ENCODE data around the gene SNUPN. TPM values are rescaled to one million over a fixed set of nuclear protein-coding genes. Genes with fewer than 3 reads are reported as not detected.

The SNUPN gene
- total RNA-seq, 2 experiments from 2014 or later, result 41.9 to 44.1 TPM

- DNase-seq, result no peak
- ChIA-PET POLR2A (no interaction called here), CTCF (interaction anchor here (1.5 kb wide), 1 partner anchor 11 kb away, joined by 4 read pairs; no protein-coding TSS in a partner anchor)
- no peaks in the 10 kb centered on the region for H3K36me3 Mint-ChIP-seq (ENCODE audit: low read depth)
- no peaks in the 10 kb centered on the region for H3K9me3 Mint-ChIP-seq
- H3K27ac Mint-ChIP-seq, result no peak overlapping the region
- H3K4me1 Mint-ChIP-seq, result peaks cover 26% of the 10 kb centered on the region
- H3K4me3 Mint-ChIP-seq, result no peak overlapping the region
- H3K27me3 Mint-ChIP-seq, result peaks cover 28% of the 10 kb centered on the region
These were observed 24.3 kb upstream of the SNUPN start for GRCh38 chr15:75649848-75650247.

- peaks cover 28% of the 10 kb centered on the region for H3K27me3 Mint-ChIP-seq
- no peaks in the 10 kb centered on the region for H3K36me3 Mint-ChIP-seq (ENCODE audit: low read depth)
- H3K9me3 Mint-ChIP-seq, result no peaks in the 10 kb centered on the region
- POLR2A ChIA-PET, result no interaction called here
- no peak for DNase-seq
- CTCF ChIA-PET, result no interaction called here
- H3K4me3 Mint-ChIP-seq, result peak overlapping the region; percentile 72
- no peak overlapping the region for H3K27ac Mint-ChIP-seq
- peaks cover 26% of the 10 kb centered on the region for H3K4me1 Mint-ChIP-seq
These were observed 23.7 kb upstream of the SNUPN start for GRCh38 chr15:75649045-75649761.

GRCh38 chr15:75648156-75649000 lies 22.9 kb upstream of the SNUPN start:
- no peaks in the 10 kb centered on the region for H3K9me3 Mint-ChIP-seq
- H3K27ac Mint-ChIP-seq, result peak overlapping the region; percentile 36
- H3K36me3 Mint-ChIP-seq (ENCODE audit: low read depth), result no peaks in the 10 kb centered on the region
- CTCF ChIA-PET, result interaction anchor here (0.6 to 2.0 kb wide), 4 partner anchors 51 to 281 kb away, joined by 3 to 7 read pairs (median 6); partner anchors contain the start of gene MAN2C1
- DNase-seq, result no peak
- POLR2A ChIA-PET, result no interaction called here
- H3K4me3 Mint-ChIP-seq, result peak overlapping the region; percentile 72
- H3K27me3 Mint-ChIP-seq, result peaks cover 28% of the 10 kb centered on the region
- peaks cover 26% of the 10 kb centered on the region for H3K4me1 Mint-ChIP-seq

DNA sequence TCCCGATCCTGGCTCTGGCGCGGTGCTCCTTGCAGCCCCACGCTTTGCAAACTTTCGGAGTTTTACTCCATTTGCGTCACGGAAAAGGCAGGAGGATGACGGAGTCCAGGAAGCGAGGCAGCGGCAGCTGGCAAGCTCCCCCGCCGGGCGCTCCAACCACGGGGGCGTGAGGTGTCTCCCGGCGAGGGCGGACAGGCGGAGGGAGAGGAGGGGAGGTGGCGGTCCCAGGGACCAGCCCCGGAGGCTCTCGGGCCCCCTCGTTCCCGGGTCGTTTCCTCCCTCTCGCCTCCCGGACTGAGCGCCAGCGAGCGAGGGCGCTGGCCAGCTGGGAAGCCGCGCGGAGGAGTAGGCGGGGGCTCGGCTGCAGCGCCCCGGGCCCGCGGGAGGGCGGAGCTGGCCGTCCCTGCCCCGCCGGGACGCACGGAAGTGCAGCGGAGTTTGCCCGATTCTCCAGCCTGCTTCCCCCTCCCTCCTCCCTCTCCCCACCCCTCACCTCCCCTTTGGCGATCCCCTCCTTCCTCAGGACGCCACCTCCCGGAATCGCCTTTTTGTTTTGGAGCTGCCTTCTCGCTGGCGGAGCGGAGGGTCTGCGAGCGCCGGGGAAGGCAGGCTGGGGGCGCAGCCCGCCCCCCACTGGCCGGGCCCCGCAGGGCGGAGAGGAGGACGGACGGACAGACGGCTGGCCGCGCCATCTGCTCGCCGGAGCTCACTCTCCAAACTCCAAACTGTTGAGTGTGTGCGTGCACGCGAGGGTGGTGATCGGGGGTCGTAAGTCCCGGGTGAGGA lies 22.0 kb upstream of the SNUPN start, which contains the start of gene SNX33:
Gene SNX33 (plus strand): TSS at position 543 of the 786 bp plus-strand sequence. CDS start 1,191 bp downstream, outside the sequence.
- H3K4me3 Mint-ChIP-seq, result peak within 1 kb of the TSS; percentile 79
- CTCF ChIA-PET, result interaction anchor here (0.5 to 2.0 kb wide), 11 partner anchors 10 to 290 kb away, joined by 3 to 7 read pairs (median 3); partner anchors contain the start of genes MAN2C1 and SIN3A

GRCh38 chr15:75646944-75647364 lies 21.4 kb upstream of the SNUPN start:
- peaks cover 27% of the 10 kb centered on the region for H3K4me1 Mint-ChIP-seq
- no peaks in the 10 kb centered on the region for H3K9me3 Mint-ChIP-seq
- POLR2A ChIA-PET, result no interaction called here
- CTCF ChIA-PET, result interaction anchor here (0.7 to 2.0 kb wide), 9 partner anchors 11 to 280 kb away, joined by 3 to 7 read pairs (median 3); partner anchors contain the start of genes MAN2C1 and SIN3A
- DNase-seq, result no peak
- H3K4me3 Mint-ChIP-seq, result peak overlapping the region; percentile 79
- peaks cover 28% of the 10 kb centered on the region for H3K27me3 Mint-ChIP-seq
- peak overlapping the region; percentile 31 for H3K27ac Mint-ChIP-seq
- no peaks in the 10 kb centered on the region for H3K36me3 Mint-ChIP-seq (ENCODE audit: low read depth)

More for the DNA sequence above, 22.0 kb upstream of the SNUPN start, which contains the start of gene SNX33:
- Mint-ChIP-seq H3K27me3 (peaks cover 28% of the 10 kb centered on the region), H3K4me1 (peaks cover 26% of the 10 kb centered on the region), H3K9me3 (no peaks in the 10 kb centered on the region), H3K36me3 (ENCODE audit: low read depth) (no peaks in the 10 kb centered on the region), H3K27ac (peak within 1 kb of the TSS; percentile 58)
- POLR2A ChIA-PET, result no interaction called here
- peak; percentile 59 for DNase-seq

GRCh38 chr15:75646112-75646943 lies 20.8 kb upstream of the SNUPN start:
- Mint-ChIP-seq H3K4me3 (peak overlapping the region; percentile 79), H3K4me1 (peaks cover 24% of the 10 kb centered on the region), H3K36me3 (ENCODE audit: low read depth) (no peaks in the 10 kb centered on the region), H3K27me3 (peaks cover 28% of the 10 kb centered on the region), H3K27ac (no peak overlapping the region), H3K9me3 (no peaks in the 10 kb centered on the region)
- ChIA-PET CTCF (interaction anchor here (0.9 to 2.0 kb wide), 8 partner anchors 11 to 280 kb away, joined by 3 to 7 read pairs (median 3); partner anchors contain the start of genes MAN2C1 and SIN3A), POLR2A (no interaction called here)
- DNase-seq, result no peak

GRCh38 chr15:75644376-75644775 lies 18.9 kb upstream of the SNUPN start:
- Mint-ChIP-seq H3K27ac (no peak overlapping the region), H3K36me3 (ENCODE audit: low read depth) (peaks cover 2% of the 10 kb centered on the region), H3K27me3 (peaks cover 28% of the 10 kb centered on the region), H3K4me3 (no peak overlapping the region), H3K9me3 (no peaks in the 10 kb centered on the region), H3K4me1 (peaks cover 21% of the 10 kb centered on the region)
- POLR2A ChIA-PET, result no interaction called here
- no peak for DNase-seq
- CTCF ChIA-PET, result interaction anchor here (0.8 to 1.4 kb wide), 2 partner anchors 171 to 277 kb away, joined by 3 to 4 read pairs; no protein-coding TSS in a partner anchor

- no peaks in the 10 kb centered on the region for H3K9me3 Mint-ChIP-seq
- H3K4me3 Mint-ChIP-seq, result no peak overlapping the region
- no peak overlapping the region for H3K27ac Mint-ChIP-seq
- peaks cover 23% of the 10 kb centered on the region for H3K36me3 Mint-ChIP-seq (ENCODE audit: low read depth)
- CTCF ChIA-PET, result interaction anchor here (0.6 to 2.6 kb wide), 7 partner anchors 9 to 274 kb away, joined by 3 to 19 read pairs (median 6); partner anchors contain the start of genes MAN2C1 and SNUPN
- H3K4me1 Mint-ChIP-seq, result peaks cover 32% of the 10 kb centered on the region
- POLR2A ChIA-PET, result interaction anchor here (2.5 kb wide), 1 partner anchor 188 kb away, joined by 17 read pairs; no protein-coding TSS in a partner anchor
- no peak for DNase-seq
- peaks cover 13% of the 10 kb centered on the region for H3K27me3 Mint-ChIP-seq
These were observed 16.1 kb upstream of the SNUPN start for GRCh38 chr15:75641603-75642002.

DNA sequence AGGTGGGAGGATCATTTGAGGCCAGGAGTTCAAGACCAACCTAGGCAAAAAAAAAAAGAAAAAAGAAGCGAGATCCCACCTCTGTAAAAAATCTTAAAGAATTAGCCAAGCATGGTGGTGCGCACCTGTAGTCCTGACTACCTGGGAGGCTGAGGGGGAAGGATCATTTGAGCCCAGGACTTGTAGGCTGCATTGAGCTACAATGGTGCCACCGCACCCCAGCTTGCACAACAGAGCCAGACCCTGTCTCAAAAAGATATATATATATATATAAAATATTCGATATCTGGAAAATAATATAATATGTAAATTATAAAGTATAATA lies 15.6 kb upstream of the SNUPN start:
- CTCF ChIA-PET, result interaction anchor here (0.6 to 2.6 kb wide), 15 partner anchors 11 to 445 kb away, joined by 3 to 19 read pairs (median 5); partner anchors contain the start of genes MAN2C1, SIN3A and SNUPN
- Mint-ChIP-seq H3K27me3 (peaks cover 9% of the 10 kb centered on the region), H3K27ac (peak overlapping the region; percentile 95), H3K4me1 (peaks cover 32% of the 10 kb centered on the region), H3K4me3 (peak overlapping the region; percentile 86), H3K36me3 (ENCODE audit: low read depth) (peaks cover 23% of the 10 kb centered on the region), H3K9me3 (no peaks in the 10 kb centered on the region)
- no peak for DNase-seq
- POLR2A ChIA-PET, result interaction anchor here (1.0 to 2.5 kb wide), 2 partner anchors 187 to 270 kb away, joined by 3 to 17 read pairs; no protein-coding TSS in a partner anchor

GRCh38 chr15:75640483-75641178 lies 15.1 kb upstream of the SNUPN start:
- ChIA-PET POLR2A (interaction anchor here (0.6 to 2.5 kb wide), 11 partner anchors 11 to 273 kb away, joined by 3 to 17 read pairs (median 4); partner anchors contain the start of genes PTPN9, SIN3A and SNUPN), CTCF (interaction anchor here (0.6 to 2.6 kb wide), 21 partner anchors 10 to 444 kb away, joined by 3 to 19 read pairs (median 5); partner anchors contain the start of genes MAN2C1, PTPN9, SIN3A and SNUPN)
- peak; percentile 77 for DNase-seq
- no peaks in the 10 kb centered on the region for H3K9me3 Mint-ChIP-seq
- peak overlapping the region; percentile 86 for H3K4me3 Mint-ChIP-seq
- peak overlapping the region; percentile 95 for H3K27ac Mint-ChIP-seq
- peaks cover 37% of the 10 kb centered on the region for H3K4me1 Mint-ChIP-seq
- H3K36me3 Mint-ChIP-seq (ENCODE audit: low read depth), result peaks cover 23% of the 10 kb centered on the region
- H3K27me3 Mint-ChIP-seq, result peaks cover 3% of the 10 kb centered on the region
